Embryonic facial prominence (tissue), 1 donor: ENCODE measurements around the gene RBM28.

Source experiments
- DNase-seq: peaks from one replicate; pipeline ENCODE4 v3.0.0-alpha.2; 2016; ENCODE audit errors: extremely low spot score

Gene RBM28

DNA sequence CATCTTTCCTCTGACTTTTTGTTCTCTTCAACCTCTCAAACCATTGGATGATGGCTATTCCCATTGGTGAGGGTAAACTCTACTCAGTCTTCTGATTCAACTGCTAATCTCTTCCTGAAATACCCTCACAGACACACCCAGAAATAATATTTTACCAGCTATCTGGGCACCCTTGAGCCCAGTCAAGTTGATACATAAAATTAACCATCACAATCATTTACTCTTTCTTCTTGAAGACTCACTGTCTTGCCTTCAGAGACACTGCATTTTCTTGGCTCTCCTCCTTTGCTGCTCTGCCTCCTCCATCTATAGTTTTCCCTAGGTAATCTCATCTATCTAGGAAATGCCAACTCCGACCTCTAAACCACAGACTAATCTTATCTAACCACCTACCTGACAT is 30.3 kb upstream of the RBM28 start:
- DNase-seq = no peak

DNA sequence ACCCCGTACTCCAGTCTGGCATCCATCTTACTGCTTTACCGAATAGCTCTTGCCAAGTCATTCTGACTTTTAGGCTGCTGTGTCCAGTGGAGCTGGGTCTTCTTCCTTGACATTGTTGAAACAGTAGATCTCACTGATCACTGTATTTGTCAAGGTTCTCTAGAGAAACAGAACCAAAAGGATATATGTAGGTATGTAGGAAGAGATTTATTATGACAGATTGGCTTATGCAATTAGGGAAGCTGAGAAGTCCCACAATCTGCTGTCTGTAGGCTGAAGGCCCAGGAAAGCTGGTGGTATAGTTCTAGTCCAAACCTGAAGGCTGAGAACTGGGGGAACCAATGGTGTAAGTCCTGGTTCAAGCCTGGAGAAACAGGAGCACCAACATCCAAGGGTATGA is 29.9 kb upstream of the RBM28 start:
- no peak for DNase-seq

DNA sequence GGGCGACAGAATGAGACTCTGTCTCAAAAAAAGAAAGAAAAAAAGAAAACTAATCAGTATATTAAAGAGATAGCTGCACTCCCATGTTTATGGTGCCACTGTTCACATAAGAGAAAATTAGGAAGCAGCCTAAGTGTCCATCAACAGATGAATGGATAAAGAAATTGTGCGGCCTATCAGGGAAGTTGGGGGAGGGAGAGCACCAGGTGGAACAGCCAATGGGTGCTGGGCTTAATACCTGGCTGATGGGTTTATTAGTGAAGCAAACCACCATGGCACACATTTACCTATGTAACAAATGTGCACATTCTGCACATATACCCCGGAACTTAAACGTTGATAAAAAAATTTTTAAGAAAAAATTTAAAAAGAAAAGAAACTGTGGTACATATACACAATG is 26.8 kb upstream of the RBM28 start:
- DNase-seq = no peak

DNA sequence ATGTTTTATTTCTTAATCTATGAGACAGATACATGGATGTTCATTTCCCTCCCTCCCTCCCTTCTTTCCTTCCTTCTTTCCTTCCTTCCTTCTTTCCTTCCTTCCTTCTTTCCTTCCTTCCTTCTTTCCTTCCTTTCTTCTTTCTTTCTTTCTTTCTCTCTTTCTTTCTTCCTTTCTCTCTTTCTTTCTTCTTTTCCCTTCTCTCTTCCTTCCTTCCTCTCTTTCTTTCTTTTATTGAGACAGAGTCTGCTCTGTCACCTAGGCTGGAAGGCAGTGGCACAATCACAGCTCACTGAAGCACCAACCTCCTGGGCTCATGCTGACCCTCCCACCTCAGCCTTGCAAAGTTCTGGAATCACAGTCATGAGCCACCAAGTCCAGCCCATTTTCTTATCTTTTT is 23.3 kb upstream of the RBM28 start:
- DNase-seq = no peak

DNA sequence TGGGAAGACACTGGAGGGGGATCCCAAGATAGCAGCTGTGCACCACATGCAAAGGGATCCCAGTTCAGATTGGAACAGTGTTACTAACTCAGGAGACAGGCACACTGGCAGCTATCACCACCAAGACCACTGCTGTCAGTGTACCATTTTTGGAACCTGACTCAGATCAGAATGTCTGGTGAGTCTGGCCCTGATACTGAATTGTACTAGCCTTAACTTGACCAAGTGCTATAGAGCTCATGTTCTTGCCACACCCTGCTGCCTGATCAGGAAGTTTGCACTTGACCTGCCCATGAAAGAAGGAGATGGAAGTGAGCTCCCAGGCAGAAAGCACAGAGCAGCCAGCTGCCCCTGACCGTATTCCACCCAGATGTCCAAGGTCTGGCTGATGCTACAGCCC is 22.6 kb upstream of the RBM28 start:
- no peak for DNase-seq

DNA sequence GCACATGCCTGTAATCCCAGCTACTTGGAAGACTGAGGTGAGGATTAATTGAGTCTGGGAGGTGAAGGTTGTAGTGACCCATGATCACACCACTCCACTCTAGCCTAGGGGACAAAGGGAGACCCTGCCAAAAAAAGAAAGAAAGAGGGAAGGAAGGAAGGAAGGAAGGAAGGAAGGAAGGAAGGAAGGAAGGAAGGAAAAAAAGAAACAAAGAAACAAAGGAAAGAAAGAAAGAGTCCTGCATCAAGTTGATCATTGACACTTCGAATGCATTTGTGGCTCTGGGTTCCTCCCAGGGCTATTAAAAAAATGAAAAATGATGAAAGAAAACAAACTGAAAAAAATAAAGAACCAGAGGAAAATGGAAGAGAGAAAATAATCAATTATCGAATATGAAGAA is 21.7 kb upstream of the RBM28 start:
- no peak for DNase-seq

DNA sequence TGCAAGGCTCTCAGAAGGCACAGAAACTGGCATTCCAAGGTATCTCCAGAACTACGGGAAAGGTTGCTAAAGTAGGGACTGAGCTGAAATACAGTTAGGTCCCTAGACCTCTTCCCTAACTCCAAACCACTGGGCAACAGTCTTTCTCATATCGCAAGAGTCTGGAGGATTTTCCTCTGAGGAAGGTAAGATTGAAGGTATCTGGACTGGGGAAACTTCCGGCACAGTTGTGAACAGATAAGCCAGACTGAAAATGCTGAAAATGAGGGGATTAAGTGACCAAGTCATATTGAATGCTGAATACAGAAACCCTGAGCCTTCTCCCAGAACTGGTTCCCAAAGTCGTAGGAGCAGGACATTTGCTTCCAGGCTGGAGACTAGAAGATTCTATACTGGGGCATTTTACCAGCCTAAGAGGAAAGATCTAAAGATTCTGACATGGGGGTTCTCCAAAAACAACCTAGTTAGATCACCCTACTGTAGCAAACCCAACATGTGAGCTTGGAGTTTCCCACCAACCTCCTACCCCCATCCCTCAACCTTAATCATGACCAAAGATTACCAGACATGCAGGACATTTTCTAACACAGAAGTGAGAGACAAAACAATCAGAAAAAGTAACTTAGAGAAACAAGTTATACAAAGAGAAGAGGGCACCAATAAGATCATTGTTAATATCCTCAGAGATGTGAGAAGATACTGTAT is 20.6 kb upstream of the RBM28 start:
- DNase-seq = no peak

DNA sequence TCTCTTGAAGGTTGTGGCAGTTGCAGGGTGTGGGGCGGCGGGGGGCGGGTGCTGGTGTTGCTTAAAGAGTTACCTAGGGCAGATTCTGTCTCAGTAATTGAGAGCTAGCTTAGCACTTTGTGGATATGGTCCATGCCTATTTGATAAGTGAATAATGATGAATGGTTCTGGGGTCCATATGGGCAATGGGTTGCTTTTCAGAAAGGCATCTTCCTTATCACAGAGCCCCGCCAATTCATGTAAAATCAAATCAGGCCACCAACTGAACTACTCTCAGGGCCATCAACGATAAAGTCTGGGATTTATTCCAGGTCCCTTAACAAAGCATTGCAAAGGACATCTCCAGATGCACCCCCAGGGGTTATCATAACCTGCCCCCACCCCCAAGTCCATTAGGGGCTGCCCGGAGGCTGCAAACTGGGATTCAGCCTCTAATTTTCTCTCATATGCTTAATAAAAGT is 19.6 kb upstream of the RBM28 start:
- no peak for DNase-seq

DNA sequence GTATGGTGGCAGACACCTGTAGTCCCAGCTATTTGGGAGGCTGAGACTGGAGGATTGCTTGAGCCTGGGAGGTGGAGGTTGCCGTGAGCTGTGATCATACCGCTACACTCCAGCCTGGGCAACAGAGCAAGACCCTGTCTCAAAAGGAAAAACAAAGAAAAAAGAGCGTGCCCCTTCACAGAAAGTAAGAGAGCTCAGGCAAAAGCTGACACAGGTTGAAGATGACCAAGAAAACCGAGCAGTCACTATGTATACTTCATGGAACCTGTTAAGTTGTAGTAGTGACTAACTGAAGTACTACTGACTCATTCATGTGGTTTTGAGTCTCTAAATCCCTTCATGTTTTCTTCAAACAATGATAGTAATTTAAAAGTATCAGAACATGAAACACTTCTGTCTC is 19.0 kb upstream of the RBM28 start:
- DNase-seq = no peak

DNA sequence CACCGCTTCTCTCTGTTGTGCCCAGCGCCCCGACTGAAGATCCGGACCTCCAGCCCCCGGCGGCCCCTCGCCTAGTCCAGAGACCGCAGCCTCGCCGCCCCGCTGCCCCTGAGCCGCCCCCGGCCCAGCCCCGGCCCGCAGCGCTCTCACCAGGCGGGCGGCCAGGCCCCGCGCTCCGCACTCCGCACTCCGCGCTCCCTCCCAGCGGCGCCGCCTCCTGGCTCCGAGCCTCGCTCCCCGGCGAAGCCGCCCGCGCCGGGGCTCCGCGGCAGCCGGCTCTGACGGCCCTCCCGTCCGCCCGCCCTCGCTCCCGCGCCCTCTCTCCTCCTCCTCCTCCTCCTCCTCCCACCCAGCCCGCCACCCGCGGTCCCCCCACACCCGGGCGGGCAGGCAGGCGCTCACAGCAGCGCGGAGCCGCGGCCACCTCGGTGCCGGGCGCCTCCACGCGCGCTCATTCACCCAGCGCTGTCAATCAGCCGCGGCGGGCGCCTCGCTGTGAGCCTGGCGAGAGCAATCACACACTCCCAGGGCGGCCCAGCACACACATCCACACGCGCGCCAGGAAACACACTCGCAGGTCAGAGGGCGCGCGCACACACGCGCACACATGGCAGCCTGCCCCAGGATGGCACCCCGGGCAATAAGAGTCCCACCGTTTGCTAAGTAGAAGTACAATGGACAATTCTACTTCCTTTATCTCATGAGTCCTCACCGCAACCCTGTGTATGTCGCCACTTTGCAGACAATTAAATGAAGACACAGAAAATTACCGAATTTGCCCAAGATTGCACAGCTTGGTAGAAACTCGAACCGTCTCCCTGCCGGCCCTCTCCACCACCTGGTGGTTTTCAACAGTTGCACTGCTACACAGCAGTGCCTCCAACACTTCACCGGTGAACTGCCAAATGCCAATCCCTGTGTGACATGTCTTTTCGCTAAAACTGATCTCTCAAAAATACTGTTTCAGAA is 18.0 kb upstream of the RBM28 start, which contains the start of gene PRRT4:
TSS of gene PRRT4 (minus strand) at position 280 of the 969 bp plus-strand sequence.
- no peak for DNase-seq

DNA sequence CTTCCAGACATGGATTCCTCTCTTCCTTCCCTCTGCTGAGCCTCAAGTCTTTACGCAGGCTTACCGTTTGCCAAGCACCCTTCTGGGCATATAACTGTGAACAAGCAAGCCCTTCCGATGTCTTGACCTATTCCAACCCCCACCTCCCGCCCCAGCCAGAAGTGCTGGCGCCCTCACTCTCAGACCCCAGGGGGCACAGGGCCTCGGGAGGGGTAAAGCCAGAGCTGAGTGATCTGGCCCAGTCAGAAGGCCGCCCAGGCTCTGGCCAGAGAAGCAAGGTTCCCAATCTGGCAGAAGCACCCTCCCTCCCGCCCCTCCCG is 16.6 kb upstream of the RBM28 start:
- DNase-seq = no peak

DNA sequence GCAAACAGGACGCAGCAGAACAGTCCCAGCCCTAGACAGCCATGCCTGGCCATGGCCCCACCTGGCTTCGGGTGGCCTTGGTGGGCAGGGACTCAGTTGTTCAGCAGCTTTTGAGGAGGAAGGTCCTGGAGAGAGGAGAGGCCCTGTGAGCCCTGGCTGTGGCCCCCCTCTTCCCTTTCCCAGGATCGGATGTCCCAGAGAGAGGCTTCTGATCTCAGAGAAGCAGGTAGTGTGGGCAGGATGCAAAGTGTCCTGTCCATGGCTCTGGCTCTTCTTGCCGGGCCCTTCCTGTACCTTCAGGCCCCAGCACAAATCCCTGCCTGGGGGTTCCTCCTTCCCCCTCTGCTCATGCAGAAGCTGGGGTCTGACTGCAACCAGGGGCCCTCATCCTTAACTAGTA is 16.2 kb upstream of the RBM28 start:
- no peak for DNase-seq

DNA sequence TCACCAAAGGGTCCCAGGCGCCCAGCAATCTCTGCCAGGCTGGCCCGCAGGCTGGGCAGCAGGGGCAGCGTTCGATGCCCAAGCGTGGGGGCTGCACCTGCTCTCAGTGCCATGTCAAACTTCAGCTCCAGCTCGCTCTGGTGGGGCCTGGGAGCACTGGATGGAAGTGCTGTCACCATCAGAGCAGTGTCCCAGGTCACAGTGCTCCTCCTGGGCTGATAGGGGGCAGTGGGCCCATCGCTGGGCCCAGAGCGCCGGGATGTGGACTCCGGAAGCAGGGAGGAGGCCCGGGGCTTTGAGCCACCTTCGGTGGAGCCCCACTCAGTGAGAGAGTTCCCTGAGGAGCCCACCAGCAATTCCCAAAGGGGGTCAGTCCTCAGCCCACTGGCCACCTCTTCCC is 15.6 kb upstream of the RBM28 start:
- no peak for DNase-seq

DNA sequence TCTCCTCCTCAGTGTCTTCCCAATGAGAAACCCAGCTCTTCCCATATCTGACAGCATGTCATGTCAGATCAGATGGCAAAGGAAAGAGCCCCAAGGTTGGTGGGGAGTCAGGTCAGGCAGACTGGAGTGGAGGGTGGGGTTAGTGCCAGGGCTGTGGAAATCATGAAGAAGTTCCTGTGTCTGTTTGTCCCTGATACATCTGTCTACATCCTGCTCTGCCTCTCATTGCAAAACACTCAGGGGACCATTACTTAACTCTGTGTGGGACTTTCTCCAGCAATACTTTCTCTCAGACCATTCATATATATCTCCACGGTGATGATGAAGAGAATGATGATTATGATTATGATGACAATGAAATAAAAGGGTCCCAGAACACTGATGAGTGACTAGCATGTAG is 14.5 kb upstream of the RBM28 start:
- no peak for DNase-seq

DNA sequence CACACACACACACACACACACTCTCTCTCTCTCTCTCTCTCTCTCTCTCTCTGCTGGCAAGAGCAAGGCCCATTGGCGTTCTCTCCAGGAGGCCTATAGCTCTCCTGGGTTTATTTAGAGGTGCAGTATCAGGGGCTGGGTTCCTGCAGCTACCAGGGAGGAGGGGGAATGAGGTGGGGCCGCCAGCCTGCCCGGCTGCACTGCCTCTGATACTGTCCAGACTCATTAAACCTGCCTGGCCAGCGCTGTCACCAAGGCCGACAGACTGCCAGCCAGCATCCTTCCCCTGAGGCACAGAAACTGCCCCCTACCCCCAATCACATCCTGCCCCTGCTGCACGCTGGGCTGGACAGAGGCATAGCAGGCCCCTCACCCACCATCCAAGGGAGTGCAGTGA is 13.5 kb upstream of the RBM28 start:
- DNase-seq = no peak

DNA sequence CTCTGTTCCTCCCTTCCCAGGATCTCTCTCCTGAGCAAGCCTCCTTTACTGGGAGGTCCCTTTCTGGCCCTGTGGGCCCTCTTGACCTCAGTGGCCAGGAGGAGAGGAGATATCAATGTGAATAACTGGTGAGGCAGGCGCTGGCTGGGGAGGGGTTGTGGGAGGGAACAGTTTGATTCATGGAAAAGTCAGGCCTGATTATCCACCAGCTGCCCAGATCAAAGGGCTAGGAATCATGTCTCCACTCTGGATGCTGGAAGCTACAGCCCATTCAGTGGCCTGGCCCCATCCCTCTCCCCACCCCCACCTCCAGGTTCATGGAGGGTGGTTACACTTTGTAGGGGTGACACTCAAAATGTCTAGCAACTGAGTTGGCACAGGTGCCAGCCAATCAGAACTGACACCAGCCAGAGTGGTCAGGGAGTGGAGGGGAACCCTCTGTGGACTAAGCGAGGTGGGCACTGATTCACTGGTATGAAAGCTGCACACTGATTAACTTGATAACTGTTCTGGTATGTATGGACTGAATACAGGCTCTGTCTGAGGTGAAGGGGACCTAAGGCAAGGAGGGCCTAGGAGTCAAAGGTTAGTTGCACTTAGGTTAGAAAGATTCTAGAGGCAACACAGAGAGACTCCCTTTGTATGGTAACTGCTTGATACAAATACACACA is 13.0 kb upstream of the RBM28 start:
- DNase-seq = no peak

DNA sequence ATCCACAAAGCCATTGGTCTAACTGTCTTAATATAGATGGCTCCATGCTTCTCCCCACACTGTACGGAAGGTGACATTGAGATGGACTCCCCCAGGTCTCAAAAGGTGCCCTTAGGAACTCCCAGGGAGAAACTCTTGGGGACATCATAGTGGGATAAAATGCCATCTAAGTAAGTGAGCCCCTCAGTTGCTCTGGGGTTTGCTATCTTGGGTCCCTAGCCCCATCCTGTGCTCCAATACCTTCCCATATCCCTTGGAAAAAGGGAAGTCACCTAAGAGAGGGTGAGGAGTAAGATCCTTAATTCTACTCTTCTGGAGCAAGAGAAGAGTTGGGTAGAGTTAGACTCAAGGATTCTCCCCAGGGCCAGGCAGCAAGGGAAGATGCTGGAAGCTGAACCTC is 9.9 kb upstream of the RBM28 start:
- DNase-seq = no peak

DNA sequence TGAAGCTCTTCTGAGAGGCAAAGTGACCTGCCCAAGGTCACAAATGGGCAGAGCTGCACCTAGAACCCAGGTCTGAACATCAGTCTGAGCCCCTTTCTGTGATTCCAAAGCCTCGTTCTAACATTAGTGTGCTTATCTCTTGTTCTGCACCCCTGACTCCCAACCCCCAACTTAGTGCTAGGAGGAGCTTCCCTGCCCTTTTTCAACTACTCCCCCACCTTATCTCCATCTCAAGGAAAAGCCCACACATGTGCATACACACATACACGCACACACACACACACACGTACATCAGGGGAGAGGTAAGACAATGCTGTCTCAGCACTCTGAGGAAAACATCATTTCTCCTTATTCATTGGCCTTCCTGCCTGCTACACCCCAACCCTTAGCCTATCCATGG is 9.5 kb upstream of the RBM28 start:
- DNase-seq = no peak

DNA sequence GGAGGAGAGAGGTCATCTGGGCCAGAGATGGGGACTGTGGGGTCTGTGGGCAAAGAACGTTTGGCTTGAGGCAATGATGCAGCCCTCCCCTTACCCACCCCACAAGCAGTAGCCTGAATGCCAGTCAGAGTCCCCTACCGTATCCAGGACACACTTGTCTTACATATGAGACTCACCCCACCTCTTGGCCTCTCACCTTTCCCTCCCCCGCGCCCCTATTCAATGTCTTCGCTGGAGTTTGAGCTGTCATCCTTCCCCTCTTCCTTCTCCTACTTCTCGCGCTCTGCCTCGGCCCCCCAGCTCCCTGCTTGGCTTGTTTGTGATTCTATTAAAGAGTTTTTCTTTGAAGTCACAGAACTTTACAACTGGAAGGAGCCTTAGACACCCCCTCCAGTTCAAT is 8.9 kb upstream of the RBM28 start:
- DNase-seq = no peak

DNA sequence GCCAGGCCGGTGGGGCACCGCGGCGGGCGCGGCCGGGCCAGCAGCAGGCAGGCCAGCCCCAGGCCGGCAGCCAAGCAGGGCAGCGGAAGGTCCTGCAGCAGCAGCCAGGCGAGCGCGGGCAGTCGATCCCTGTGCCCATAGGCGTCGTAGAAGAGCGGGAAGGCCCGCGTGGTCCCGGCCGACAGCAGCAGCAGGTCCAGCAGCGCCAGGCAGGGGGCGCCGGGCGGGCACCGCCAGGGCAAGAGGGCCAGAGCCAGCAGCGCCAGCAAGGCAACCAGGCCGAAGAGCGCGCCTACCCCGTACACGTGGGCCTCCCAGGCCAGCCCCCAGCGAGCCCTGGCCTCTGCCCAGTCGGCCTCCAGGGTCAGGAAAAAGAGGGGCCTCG is 8.4 kb upstream of the RBM28 start:
- no peak for DNase-seq

DNA sequence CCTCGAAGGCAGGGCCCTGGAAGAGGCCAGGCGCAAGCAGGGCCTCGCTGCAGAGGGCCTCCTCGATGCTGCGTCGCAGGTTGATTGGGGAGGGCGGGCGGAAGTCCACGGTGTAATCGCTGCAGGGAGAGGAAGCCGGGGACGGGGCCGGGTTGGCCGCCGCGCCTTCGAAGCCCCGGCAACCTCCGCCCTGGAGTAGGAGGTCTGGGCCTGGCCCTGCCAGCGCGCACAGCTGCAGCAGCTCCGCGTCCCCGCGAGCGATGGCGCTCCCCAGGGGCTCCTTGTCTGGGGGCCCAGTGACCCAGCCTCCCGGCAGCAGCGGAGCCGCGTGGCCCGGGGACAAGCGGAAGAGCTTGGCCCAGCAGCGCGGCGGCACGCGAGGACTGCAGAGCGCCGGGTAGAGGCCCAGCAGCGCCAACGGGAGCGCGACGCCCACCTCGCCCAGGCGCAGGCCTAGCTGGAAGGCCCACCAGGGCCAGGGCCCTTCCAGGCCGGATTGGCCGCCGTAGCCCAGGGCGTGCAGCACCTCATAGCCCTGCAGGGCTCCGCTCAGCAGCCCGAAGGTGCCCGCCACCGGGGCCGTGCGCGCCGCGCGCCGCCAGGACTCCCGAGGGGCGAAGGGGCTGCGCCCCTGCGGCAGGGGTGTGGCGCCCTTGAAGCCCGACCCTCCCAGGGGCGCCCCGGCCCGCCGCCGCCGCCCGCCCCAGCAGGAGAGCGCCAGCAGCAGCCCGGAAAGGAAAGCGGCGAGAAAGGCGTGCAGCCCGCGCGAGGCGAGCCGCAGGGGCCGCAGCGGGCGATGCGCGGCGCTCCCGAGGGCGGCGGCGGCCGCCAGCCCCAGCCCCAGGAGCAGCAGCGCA is 7.8 kb upstream of the RBM28 start:
- no peak for DNase-seq
